ENCODE measurements around the gene LRRC18.

The LRRC18 gene

GRCh38 chr10:48884179-48885045, 55.2 kb downstream of the LRRC18 start:
- TF ChIP-seq CTCF (IDR thresholded peaks at IDR 0.05; ENCODE audit: borderline replicate concordance, insufficient read depth, low read depth, low read length): no peak
- no peak overlapping the region for H3K4me3 ChIP-seq (ENCODE audit: low read depth, low read length)

- no peak overlapping the region for H3K4me3 ChIP-seq (ENCODE audit: low read depth, low read length)
- TF ChIP-seq CTCF (IDR thresholded peaks at IDR 0.05; ENCODE audit: borderline replicate concordance, insufficient read depth, low read depth, low read length): no peak
These were observed 55.9 kb downstream of the LRRC18 start for GRCh38 chr10:48883701-48884100.

- no peak overlapping the region for H3K4me3 ChIP-seq (ENCODE audit: low read depth, low read length)
- TF ChIP-seq CTCF (IDR thresholded peaks at IDR 0.05; ENCODE audit: borderline replicate concordance, insufficient read depth, low read depth, low read length): no peak
These were observed 56.8 kb downstream of the LRRC18 start for GRCh38 chr10:48882881-48883280.

GRCh38 chr10:48881937-48882336, 57.7 kb downstream of the LRRC18 start:
- H3K4me3 ChIP-seq (ENCODE audit: low read depth, low read length): no peak overlapping the region
- TF ChIP-seq CTCF (IDR thresholded peaks at IDR 0.05; ENCODE audit: borderline replicate concordance, insufficient read depth, low read depth, low read length): no peak

- no peak for TF ChIP-seq CTCF (IDR thresholded peaks at IDR 0.05; ENCODE audit: borderline replicate concordance, insufficient read depth, low read depth, low read length)
- H3K4me3 ChIP-seq (ENCODE audit: low read depth, low read length): no peak overlapping the region
These were observed 59.5 kb downstream of the LRRC18 start for GRCh38 chr10:48880016-48880705.

DNA sequence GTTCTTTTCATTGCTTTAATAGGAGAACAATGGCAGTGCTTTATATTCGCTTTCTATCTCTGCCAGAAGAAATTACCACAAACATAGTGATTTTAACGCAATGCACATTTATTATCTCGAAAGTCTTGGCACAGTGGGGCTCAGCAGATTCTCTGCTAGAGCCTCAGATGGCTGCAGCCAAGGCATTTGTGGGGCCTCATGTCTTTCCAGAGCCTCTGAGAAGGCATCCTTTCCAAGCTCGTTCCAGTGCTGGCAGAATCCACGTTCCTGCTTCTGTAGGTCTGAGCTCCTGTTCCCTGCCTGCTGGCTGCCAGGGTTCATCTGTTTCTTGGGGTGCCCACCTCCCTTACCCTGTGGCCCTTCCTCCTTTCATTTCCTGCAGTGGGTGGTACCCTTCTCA, 60.2 kb downstream of the LRRC18 start:
- no peak overlapping the region for H3K4me3 ChIP-seq (ENCODE audit: low read depth, low read length)
- no peak for TF ChIP-seq CTCF (IDR thresholded peaks at IDR 0.05; ENCODE audit: borderline replicate concordance, insufficient read depth, low read depth, low read length)

GRCh38 chr10:48878091-48878490, 61.5 kb downstream of the LRRC18 start:
- H3K4me3 ChIP-seq (ENCODE audit: low read depth, low read length): no peak overlapping the region
- TF ChIP-seq CTCF (IDR thresholded peaks at IDR 0.05; ENCODE audit: borderline replicate concordance, insufficient read depth, low read depth, low read length): no peak

Measured in GM12875 (cell line).